ENCODE measurements around the gene RWDD3. TPM values are rescaled to one million over a fixed set of nuclear protein-coding genes. Genes with fewer than 3 reads are reported as not detected.

Gene RWDD3
- total RNA-seq (2012; rRNA removed) (10.4 and 10.6 TPM in 2 replicates), polyA plus RNA-seq (2012; rRNA removed) (9.9 and 13.6 TPM in 2 replicates), Bru-seq, nascent RNA (percentile 78 among the genes with signal in this experiment), BruChase-seq, experiment 1, labeled RNA remaining after a 6-hour chase (percentile 79 among the genes with signal in this experiment), BruChase-seq, experiment 2, labeled RNA remaining after a 2-hour chase (percentile 89 among the genes with signal in this experiment)
- 5.0 and 5.8 TPM in 2 replicates for polyA plus RNA-seq (2012; cell fraction: cytosol; rRNA removed)
- 4.9 and 22.0 TPM in 2 replicates for polyA plus RNA-seq (2012; cell fraction: nucleus; rRNA removed; ENCODE audit: low replicate concordance)
- long read RNA-seq, transcript RWDD3-202 (4 exons, 1,235 nt) = major isoform, 5 of 19 reads
- long read RNA-seq, partial matches to known transcripts = 4 of 19 reads
- long read RNA-seq, other reads (novel, unspliced or antisense) = 9 of 19 reads

- Histone ChIP-seq H3K79me1 (ENCODE audit: low read depth in 1 of 2, low read length in 2 of 2) (peaks cover 14 to 41% of the 10 kb centered on the region in 2 experiments), H3K14ac (replicated peaks; ENCODE audit: low read depth, low read length) (peak within 1 kb of the TSS; percentile 95), H2AK5ac (ENCODE audit: low read depth, low read length) (peak within 1 kb of the TSS; percentile 12), H4K8ac (ENCODE audit: low read depth in 2 of 2, low read length in 2 of 2) (peak within 1 kb of the TSS; percentile 86 to 87), H3K9ac (ENCODE audit: low read depth, low read length) (peak within 1 kb of the TSS; percentile 91), H4K20me1 (ENCODE audit: insufficient read depth, low read length) (no peaks in the 10 kb centered on the region), H3K27me3 (ENCODE audit: control insufficient read depth, insufficient read depth, low read length) (no peaks in the 10 kb centered on the region), H3K4me2 (ENCODE audit: low read depth, low read length) (peak within 1 kb of the TSS; percentile 70), H3K23ac (ENCODE audit: low read depth, low read length) (peak within 1 kb of the TSS; percentile 84), H2BK5ac (ENCODE audit: low read depth, low read length, poor library complexity, severe bottlenecking) (peak within 1 kb of the TSS; percentile 63), H3K56ac (ENCODE audit: extremely low read depth, insufficient read depth, low read length) (peak within 1 kb of the TSS; percentile 79), H3K9me1 (ENCODE audit: insufficient read depth, low read length) (no peaks in the 10 kb centered on the region; the same call in 1 of the 2 replicates), H2BK120ac (ENCODE audit: low read depth, low read length) (peak within 1 kb of the TSS; percentile 77), H3K4ac (ENCODE audit: low read depth, low read length) (peak within 1 kb of the TSS; percentile 82), H2AK9ac (replicated peaks; ENCODE audit: low read depth, low read length, poor library complexity) (peak within 1 kb of the TSS; percentile 91), H3K4me1 (ENCODE audit: control insufficient read depth, insufficient read depth, low read length) (peaks cover 6% of the 10 kb centered on the region), H3K18ac (ENCODE audit: low read depth, low read length) (peak within 1 kb of the TSS; percentile 55; the same call in 1 of the 2 replicates), H2BK15ac (ENCODE audit: low read depth, low read length) (peak within 1 kb of the TSS; percentile 77; the same call in 1 of the 3 replicates), H3K27ac (ENCODE audit: insufficient read depth, low read length) (peak within 1 kb of the TSS; percentile 85), H4K91ac (ENCODE audit: insufficient read depth, low read depth, low read length) (peak within 1 kb of the TSS; percentile 70), H3K36me3 (ENCODE audit: control insufficient read depth, insufficient read depth, low read length) (no peaks in the 10 kb centered on the region), H3K4me3 (ENCODE audit: insufficient read depth, low read depth, low read length) (peak within 1 kb of the TSS; percentile 71), H2BK20ac (ENCODE audit: low read depth, low read length) (0 out of 2 replicates have a peak within 1 kb of the TSS, but pooled peaks have one; percentile 12), H4K5ac (ENCODE audit: low read depth, low read length) (peak within 1 kb of the TSS; percentile 67), H3K9me3 (ENCODE audit: control insufficient read depth, insufficient read depth, low read length) (no peaks in the 10 kb centered on the region), H2AFZ (replicated peaks; ENCODE audit: low read length, poor library complexity) (peak within 1 kb of the TSS; percentile 99)
- in situ Hi-C loops (cut with MboI; ENCODE audit: low sequenced_read_pairs) = loop anchor here (10.0 kb wide), 1 partner anchor 389 kb away; no protein-coding TSS in a partner anchor
- POLR2A ChIA-PET (ENCODE audit: unreplicated experiment) = interaction anchor here (0.6 to 1.6 kb wide), 5 partner anchors 21 to 1459 kb away, joined by 3 to 9 read pairs (median 4); partner anchors contain the start of gene ALG14
- ATAC-seq (ENCODE audit: low read depth) (peak; percentile 94), DNase-seq (peak; percentile 82)
- dilution Hi-C loops (cut with HindIII; ENCODE audit: low sequenced_read_pairs, unreplicated experiment) = no loop called here
- no TSS peak for BruUV-seq (replicated peaks)
- WGBS, 2 experiments (ENCODE audit: extremely low coverage in 2 of 2, insufficient read length in 1 of 2) = 0% methylated on average over 28 of the region's 71 CpGs; no CpG with 5 or more reads in 1 of the 2 experiments
- CTCF ChIA-PET = interaction anchor here (0.6 to 2.0 kb wide), 12 partner anchors 10 to 380 kb away, joined by 3 to 13 read pairs (median 6); partner anchors contain the start of genes ALG14 and TLCD4
- intact Hi-C loops (cut with micrococcal nuclease) = loop anchor here (1.0 to 10.0 kb wide), 6 partner anchors 117 to 380 kb away; partner anchors contain the start of genes CNN3 and TLCD4
- TF ChIP-seq POLR2A (IDR thresholded peaks at IDR 0.05; ENCODE audit: low read depth, low read length) (peak; percentile 70; the same call in 1 of the 2 replicates), SMC3 (IDR thresholded peaks at IDR 0.05; ENCODE audit: low read depth, low read length) (peak; percentile 48), RAD21 (IDR thresholded peaks at IDR 0.05; ENCODE audit: low read length) (peak; percentile 75), MXI1 (IDR thresholded peaks at IDR 0.05; ENCODE audit: borderline replicate concordance, low read depth, low read length) (no peak), USF2 (IDR thresholded peaks at IDR 0.05; ENCODE audit: low read depth, low read length) (no peak; the same call in 1 of the 2 replicates), MAZ (IDR thresholded peaks at IDR 0.05; ENCODE audit: borderline replicate concordance, low read depth, low read length) (peak; percentile 96), BHLHE40 (IDR thresholded peaks at IDR 0.05; ENCODE audit: low read depth, low read length) (no peak; the same call in 1 of the 2 replicates), NFE2L2 (IDR thresholded peaks at IDR 0.05; ENCODE audit: low read depth, low read length) (no peak), ELK1 (IDR thresholded peaks at IDR 0.05; ENCODE audit: borderline replicate concordance, low read depth, low read length) (no peak), MAFK (IDR thresholded peaks at IDR 0.05; ENCODE audit: low read depth, low read length) (no peak; the same call in 1 of the 2 replicates)
Observed at GRCh38 chr1:95233737-95234500, at the start of gene RWDD3. RWDD3 (plus strand) TSS chr1:95234210; CDS start chr1:95234231, 21 bp downstream.
